ENCODE results near the gene CPLANE1. TPM values are rescaled to one million over a fixed set of nuclear protein-coding genes. Genes with fewer than 3 reads are reported as not detected.

CPLANE1 gene
- total RNA-seq, 2 donors from 2014 or later = 21.1 to 39.2 TPM

DNA sequence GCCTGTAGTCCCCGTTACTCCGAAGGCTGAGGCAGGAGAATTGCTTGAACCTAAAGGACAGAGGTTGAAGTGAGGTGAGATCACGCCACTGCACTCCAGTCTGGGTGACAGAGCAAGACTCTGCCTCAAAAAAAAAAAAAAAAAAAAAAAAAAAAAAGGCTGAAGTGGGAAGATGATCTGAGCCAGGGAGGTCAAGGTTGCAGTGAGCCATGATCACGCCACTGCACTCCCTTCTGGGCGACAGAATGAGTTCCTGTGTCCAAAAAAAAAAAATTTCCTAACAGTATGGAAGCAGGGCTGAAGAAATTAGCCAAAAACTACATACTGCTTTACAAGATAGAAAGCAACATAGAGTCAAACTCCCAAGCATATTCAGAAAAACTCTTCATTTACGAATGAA, 132.8 kb downstream of the CPLANE1 start:
- H3K4me3 ChIP-seq = no peak overlapping the region
- no peaks in the 10 kb centered on the region for H3K4me1 ChIP-seq
- intact Hi-C loops (cut with DNase I) = no loop called here
- WGBS, 2 donors = 89 to 98% methylated on average over 6 of the region's 6 CpGs
- ATAC-seq = no peak
- no peaks in the 10 kb centered on the region for H3K9me3 ChIP-seq
- no peak overlapping the region for H3K27ac ChIP-seq
- no peaks in the 10 kb centered on the region for H3K27me3 ChIP-seq
- DNase-seq = no peak
- TF ChIP-seq POLR2A (IDR thresholded peaks at IDR 0.05) = no peak
- TF ChIP-seq, protein P1, sequence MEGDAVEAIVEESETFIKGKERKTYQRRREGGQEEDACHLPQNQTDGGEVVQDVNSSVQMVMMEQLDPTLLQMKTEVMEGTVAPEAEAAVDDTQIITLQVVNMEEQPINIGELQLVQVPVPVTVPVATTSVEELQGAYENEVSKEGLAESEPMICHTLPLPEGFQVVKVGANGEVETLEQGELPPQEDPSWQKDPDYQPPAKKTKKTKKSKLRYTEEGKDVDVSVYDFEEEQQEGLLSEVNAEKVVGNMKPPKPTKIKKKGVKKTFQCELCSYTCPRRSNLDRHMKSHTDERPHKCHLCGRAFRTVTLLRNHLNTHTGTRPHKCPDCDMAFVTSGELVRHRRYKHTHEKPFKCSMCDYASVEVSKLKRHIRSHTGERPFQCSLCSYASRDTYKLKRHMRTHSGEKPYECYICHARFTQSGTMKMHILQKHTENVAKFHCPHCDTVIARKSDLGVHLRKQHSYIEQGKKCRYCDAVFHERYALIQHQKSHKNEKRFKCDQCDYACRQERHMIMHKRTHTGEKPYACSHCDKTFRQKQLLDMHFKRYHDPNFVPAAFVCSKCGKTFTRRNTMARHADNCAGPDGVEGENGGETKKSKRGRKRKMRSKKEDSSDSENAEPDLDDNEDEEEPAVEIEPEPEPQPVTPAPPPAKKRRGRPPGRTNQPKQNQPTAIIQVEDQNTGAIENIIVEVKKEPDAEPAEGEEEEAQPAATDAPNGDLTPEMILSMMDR (IDR thresholded peaks at IDR 0.05) = no peak
- H3K36me3 ChIP-seq (replicated peaks in 1 of 2; ENCODE audit: insufficient read depth in 1 of 2, low read depth in 2 of 2) = peaks cover 8 to 12% of the 10 kb centered on the region in 2 donors

DNA sequence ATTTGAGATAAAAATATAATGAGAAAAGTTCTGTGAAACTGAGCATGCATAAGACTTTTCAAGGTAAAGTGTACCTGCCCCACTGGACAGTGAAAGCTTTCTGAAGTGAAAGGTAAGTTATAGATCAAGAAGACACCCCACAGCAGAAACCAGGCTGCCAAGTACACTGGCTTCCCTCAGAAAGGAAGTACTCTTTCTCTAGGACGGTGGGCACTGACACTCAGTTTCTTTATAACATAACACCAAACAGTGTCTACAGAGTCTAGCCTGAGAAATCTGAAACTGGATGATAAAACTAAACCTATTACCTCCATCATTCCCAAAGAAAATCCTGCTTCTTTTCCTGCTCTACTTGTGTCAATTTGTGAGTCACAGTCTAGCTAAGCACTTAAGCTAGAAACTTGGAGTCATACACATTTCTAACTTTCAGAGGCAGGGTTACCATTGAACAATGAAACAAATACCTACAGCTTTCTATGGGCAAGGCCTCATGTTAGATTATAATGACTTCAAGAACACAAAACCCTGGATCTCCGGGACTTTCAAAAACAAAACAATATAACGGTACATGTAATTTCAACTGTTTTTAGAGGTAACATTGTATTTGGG, 136.7 kb downstream of the CPLANE1 start:
- Histone ChIP-seq H3K27ac (no peak overlapping the region), H3K9me3 (no peaks in the 10 kb centered on the region), H3K36me3 (replicated peaks in 1 of 2; ENCODE audit: insufficient read depth in 1 of 2, low read depth in 2 of 2) (peaks cover 4 to 6% of the 10 kb centered on the region in 2 donors), H3K4me1 (no peaks in the 10 kb centered on the region), H3K4me3 (no peak overlapping the region), H3K27me3 (no peaks in the 10 kb centered on the region)
- TF ChIP-seq, protein P1 (IDR thresholded peaks at IDR 0.05) = no peak
- TF ChIP-seq POLR2A (IDR thresholded peaks at IDR 0.05) = no peak
- 92% methylated on average over 3 of the region's 3 CpGs for WGBS, 2 donors
- ATAC-seq (no peak), DNase-seq (no peak)
- intact Hi-C loops (cut with DNase I) = no loop called here

DNA sequence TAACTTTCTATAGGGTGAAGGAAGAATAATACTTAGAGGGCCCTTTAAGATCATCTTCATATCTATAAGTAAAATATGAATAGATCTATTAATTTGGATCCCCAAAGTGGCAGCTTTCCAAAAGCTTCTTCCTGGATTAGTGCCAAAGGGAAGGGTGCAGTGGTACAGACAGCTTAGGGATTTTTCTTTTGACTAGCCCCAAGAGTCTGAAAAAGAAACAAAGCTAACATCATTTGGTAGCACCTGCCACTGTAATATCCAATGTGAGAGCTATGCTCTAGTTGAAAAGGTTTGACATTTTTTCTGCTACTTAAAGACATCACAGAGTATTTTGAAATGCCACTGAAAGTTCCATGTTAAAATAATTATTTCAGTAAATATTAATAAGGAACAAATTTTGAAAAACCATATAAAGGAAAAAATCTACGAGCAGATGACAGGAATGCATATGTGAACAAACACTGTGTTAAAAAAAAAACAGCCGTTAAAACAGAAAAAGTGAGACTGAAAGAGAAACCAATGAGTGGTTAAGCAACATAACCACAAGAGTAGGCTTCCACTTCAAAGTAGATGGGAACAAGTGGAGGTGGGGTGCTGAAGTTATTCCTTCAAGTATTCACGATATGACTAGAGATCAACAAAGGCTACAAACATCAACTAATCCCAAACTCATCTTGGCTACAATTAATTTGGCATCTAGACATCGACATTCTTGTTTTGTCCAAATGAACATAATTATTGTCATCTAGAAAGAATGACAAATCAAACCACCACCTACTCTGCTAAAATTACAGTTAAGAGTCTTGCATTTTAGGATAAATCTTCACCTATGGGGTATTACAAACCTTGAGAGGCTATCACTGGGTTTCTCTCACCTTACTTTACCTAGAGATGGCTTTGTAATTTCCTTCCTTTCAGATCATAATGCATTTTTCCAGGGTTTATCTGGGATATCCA, 137.5 kb downstream of the CPLANE1 start:
- no peak for ATAC-seq
- WGBS, 2 donors = 74 to 88% methylated on average over 4 of the region's 4 CpGs
- intact Hi-C loops (cut with DNase I) = no loop called here
- Histone ChIP-seq H3K4me1 (no peaks in the 10 kb centered on the region), H3K27ac (no peak overlapping the region), H3K4me3 (no peak overlapping the region), H3K27me3 (no peaks in the 10 kb centered on the region), H3K9me3 (no peaks in the 10 kb centered on the region), H3K36me3 (replicated peaks in 1 of 2; ENCODE audit: insufficient read depth in 1 of 2, low read depth in 2 of 2) (peaks cover 4 to 6% of the 10 kb centered on the region in 2 donors)
- no peak for DNase-seq
- no peak for TF ChIP-seq POLR2A (IDR thresholded peaks at IDR 0.05)
- TF ChIP-seq, protein P1 (IDR thresholded peaks at IDR 0.05) = no peak

DNA sequence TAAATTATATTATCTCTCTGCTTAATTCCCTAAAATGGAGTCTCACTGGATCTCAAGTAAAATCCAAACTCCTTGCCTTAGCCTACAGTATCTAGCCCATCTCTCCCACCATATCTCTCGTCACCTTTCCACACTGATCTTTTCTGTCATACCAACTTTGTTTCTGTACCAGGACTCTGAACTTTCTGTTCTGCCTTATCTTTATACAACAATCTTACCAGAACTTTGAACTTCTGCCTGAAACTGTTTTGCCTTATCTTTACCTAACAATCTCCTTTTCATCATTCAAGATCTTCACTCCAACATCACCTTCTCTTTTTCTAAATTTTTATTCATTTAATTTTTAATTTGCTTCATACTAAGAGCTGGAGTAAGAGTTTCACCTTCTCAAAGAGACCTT, 139.0 kb downstream of the CPLANE1 start:
- ATAC-seq = no peak
- Histone ChIP-seq H3K27ac (no peak overlapping the region), H3K4me3 (no peak overlapping the region), H3K4me1 (no peaks in the 10 kb centered on the region), H3K27me3 (no peaks in the 10 kb centered on the region), H3K36me3 (replicated peaks in 1 of 2; ENCODE audit: insufficient read depth in 1 of 2, low read depth in 2 of 2) (peaks cover 4 to 6% of the 10 kb centered on the region in 2 donors), H3K9me3 (no peaks in the 10 kb centered on the region)
- intact Hi-C loops (cut with DNase I) = no loop called here
- DNase-seq = no peak
- WGBS, 2 donors = 98 to 100% methylated on average over 1 of the region's 1 CpG
- no peak for TF ChIP-seq POLR2A (IDR thresholded peaks at IDR 0.05)
- TF ChIP-seq, protein P1 (IDR thresholded peaks at IDR 0.05) = no peak

Data from body of pancreas (tissue), 4 donors.